ENCODE results near the gene CCNY.
"Not testable (repeated sequence)": the region's sequence is repeated elsewhere in the genome, so short reads cannot be mapped to it uniquely, and the experiment has no call there.

CCNY gene

GRCh38 chr10:35535136-35535535 lies 198.8 kb downstream of the CCNY start:
- no peak for FAIRE-seq

GRCh38 chr10:35536789-35537188 lies 200.5 kb downstream of the CCNY start:
- FAIRE-seq = no peak

DNA sequence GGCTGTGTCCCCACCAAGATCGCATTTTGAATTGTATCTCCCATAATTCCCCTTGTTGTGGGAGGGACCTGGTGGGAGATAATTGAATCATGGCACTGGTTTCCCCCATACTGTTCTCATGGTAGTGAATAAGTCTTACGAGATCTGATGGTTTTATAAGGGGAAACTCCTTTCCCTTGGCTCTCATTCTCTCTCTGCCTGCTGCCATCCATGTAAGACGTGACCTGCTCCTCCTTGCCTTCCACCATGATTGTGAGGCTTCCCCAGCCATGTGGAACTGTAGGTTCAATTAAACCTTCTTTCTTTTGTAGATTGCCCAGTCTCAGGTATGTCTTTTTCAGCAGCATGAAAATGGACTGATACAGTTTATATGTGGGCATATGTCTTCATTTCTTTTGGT lies 201.6 kb downstream of the CCNY start:
- FAIRE-seq = not testable (repeated sequence)

GRCh38 chr10:35540296-35541164 lies 204.2 kb downstream of the CCNY start:
- no peak for FAIRE-seq

DNA sequence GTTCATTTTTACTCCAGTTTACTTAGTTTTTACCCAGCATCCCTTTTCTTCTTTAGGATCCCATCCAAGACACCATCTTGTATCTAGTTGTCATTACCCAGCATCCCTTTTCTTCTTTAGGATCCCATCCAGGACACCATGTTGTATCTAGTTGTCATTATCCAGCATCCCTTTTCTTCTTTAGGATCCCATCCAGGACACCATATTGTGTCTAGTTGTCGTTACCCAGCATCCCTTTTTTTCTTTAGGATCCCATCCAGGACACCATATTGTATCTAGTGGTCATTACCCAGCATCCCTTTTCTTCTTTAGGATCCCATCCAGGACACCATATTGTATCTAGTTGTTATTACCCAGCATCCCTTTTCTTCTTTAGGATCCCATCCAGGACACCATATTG lies 205.4 kb downstream of the CCNY start:
- no peak for FAIRE-seq

DNA sequence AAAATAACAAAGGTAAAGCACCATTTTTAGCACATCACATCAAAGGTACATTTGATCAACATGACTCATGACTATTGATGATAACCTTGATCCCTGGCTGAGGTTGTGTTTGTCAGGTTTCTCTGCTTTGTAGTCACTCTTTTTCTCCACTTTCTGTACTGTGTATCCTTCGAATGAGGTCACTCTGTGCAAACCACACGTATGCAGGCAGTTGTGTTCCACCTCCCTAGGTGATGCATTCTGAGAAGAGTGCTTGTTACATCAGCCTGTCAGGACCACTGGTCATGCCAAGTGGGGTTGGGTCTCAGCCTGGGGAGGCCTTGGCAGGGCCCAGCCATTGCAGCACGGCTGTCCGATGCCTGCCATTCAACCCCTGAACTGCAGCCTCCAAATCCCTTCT lies 206.0 kb downstream of the CCNY start:
- no peak for FAIRE-seq

- FAIRE-seq = no peak
These were observed 208.9 kb downstream of the CCNY start for GRCh38 chr10:35545079-35545657.

GRCh38 chr10:35545878-35546590 lies 209.7 kb downstream of the CCNY start:
- no peak for FAIRE-seq

- no peak for FAIRE-seq
These were observed 210.5 kb downstream of the CCNY start for GRCh38 chr10:35546824-35547225.

DNA sequence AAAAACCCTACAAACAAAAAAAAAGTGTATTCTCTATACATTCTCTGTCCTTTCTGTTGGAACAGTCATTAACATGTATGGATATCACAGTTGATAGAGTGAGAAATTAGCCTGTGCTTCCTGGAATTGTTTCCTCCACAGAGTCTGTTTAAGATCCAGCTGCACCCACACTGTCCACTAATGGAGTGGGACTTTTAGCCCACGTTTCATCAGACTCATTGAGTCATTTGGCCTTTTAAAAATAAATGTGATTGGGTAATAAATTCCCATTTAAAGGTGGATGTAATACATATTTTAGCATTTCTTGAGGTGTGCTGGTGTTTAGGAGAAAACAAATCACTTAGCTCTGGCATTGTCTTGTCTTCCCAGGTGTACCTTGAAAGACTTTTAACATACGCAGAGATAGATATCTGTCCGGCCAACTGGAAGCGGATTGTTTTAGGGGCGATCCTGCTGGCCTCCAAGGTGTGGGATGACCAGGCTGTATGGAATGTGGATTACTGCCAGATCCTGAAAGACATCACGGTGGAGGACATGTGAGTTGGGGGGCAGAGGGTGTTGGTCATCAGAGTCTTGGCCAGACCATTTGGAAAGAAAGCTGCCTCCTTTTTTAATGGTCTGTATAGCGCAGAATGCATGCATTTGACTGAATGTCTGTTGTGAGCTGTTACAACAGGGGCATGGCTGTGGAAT lies 216.5 kb downstream of the CCNY start:
- no peak for FAIRE-seq

GRCh38 chr10:35554036-35554435 lies 217.7 kb downstream of the CCNY start:
- no peak for FAIRE-seq

- FAIRE-seq = no peak
These were observed 218.2 kb downstream of the CCNY start for GRCh38 chr10:35554461-35555056.

- FAIRE-seq = no peak
These were observed 219.9 kb downstream of the CCNY start for GRCh38 chr10:35555962-35556930.

GRCh38 chr10:35558276-35558675 lies 222.0 kb downstream of the CCNY start:
- FAIRE-seq = no peak

GRCh38 chr10:35559416-35559815 lies 223.1 kb downstream of the CCNY start:
- FAIRE-seq = no peak

- FAIRE-seq = no peak
These were observed 225.4 kb downstream of the CCNY start for GRCh38 chr10:35561715-35562114.

GRCh38 chr10:35562427-35562826 lies 226.1 kb downstream of the CCNY start:
- FAIRE-seq = no peak

DNA sequence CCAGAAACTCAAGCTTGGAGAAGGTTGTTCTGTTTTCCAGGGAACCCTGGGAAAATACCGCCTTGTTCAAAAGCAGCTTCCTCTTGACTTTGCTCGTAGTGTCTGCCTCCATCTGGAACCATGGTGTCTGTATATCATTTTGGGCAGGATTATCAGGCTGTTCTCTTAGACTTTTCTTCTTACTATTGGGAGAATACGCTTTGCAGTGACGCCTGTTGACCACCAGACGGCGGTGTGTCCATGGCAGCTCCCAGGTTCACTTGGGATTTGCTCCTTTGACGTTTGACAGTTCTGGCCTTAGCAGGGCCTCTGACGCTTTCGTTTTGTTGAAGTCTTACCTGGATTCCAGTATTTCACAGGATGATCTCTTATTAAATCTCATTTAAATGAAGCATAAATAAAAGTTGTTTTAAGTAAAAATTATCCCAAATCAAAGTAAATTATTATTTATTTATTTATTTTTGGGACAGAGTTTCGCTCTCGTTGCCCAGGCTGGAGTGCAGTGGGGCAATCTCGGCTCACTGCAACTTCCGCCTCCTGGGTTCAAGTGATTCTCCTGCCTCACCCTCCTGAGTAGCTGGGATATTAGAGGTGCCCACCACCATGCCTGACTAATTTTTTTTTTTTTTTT lies 227.1 kb downstream of the CCNY start:
- FAIRE-seq = peak; percentile 78

GRCh38 chr10:35564341-35564968 lies 228.1 kb downstream of the CCNY start:
- no peak for FAIRE-seq

GRCh38 chr10:35565602-35566081 lies 229.3 kb downstream of the CCNY start:
- FAIRE-seq = no peak
